Ascending aorta (tissue), 2 donors: ENCODE data around the gene BBS4. TPM values are rescaled to one million over a fixed set of nuclear protein-coding genes. Genes with fewer than 3 reads are reported as not detected.
"Not testable (repeated sequence)": the region's sequence is repeated elsewhere in the genome, so short reads cannot be mapped to it uniquely, and the experiment has no call there.

Experiments used
- DNase-seq, 2 donors: peaks; one replicate each; pipeline ENCODE4 v3.0.0-alpha.2; 2019; ENCODE audit warnings: low spot score in 2 of 2
- H3K27ac ChIP-seq, 2 donors: fragments of 200-600 bp; sonication (generic); one replicate each; pipeline ENCODE4 v1.5.1; 2016 to 2017; ENCODE audit warnings: mild to moderate bottlenecking in 1 of 2
- H3K27me3 ChIP-seq: fragments of 200-600 bp; sonication (generic); one replicate; pipeline ENCODE4 v1.5.1; 2017
- H3K36me3 ChIP-seq, 2 donors: fragments of 200-600 bp; sonication (generic); one replicate each; pipeline ENCODE4 v1.5.1; 2016
- H3K4me1 ChIP-seq, 2 donors: fragments of 200-600 bp; sonication (generic); one replicate each; pipeline ENCODE4 v1.5.1; 2016 to 2017; ENCODE audit warnings: mild to moderate bottlenecking in 1 of 2
- H3K4me3 ChIP-seq, 2 donors: fragments of 200-600 bp; sonication (generic); one replicate each; pipeline ENCODE4 v1.5.1; 2016 to 2017; ENCODE audit warnings: mild to moderate bottlenecking in 1 of 2
- H3K9me3 ChIP-seq, 2 donors: fragments of 200-600 bp; sonication (generic); one replicate each; pipeline ENCODE4 v1.5.1; 2016
- intact Hi-C: fragments of 100-400 bp; cut with DNase I; formaldehyde crosslinking; loops from one replicate; pipeline ENCODE4 v1.15.1; 2023
- total RNA-seq: library from RNA; depleted of rRNA; stranded (reverse); fragments of >200 nt; gene quantifications from one replicate; pipeline ENCODE4 v1.1.0, GENCODE V29; 2016
- TF ChIP-seq, protein P1 (sequence below), 3 experiments: fragments of 200-600 bp in 2 of 3; fragments of 450-650 bp in 1 of 3; sonication (generic) in 2 of 3; IDR thresholded peaks; one replicate each; pipeline ENCODE4 v1.5.1; 2016 to 2019; ENCODE audit warnings: antibody characterized with exemption in 3 of 3, mild to moderate bottlenecking in 1 of 3, moderate library complexity in 1 of 3

Gene BBS4
- total RNA-seq, 1 donor from 2014 or later, result 9.9 TPM

DNA sequence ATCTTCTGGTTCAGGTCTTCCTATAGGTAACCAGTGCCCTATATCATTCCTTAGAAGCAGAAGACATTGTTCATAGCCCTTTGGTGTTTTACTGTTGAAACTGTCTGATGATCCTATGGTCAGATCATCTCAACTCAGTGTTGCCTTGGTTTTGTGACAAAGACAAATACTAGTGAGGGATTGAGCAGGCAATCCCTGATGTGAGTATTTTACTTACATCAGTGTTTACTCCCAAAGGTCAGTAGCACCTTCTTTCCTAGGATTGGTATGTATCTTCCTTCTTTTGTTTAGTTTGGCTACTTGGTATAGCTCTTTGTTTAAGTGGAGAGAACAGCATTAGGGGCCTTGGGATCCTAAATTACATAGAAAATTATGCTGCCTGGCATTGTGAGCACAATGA is 41.1 kb downstream of the BBS4 start:
- Histone ChIP-seq H3K27ac (no peak overlapping the region), H3K4me1 (no peaks in the 10 kb centered on the region), H3K4me3 (no peak overlapping the region), H3K27me3 (no peaks in the 10 kb centered on the region), H3K9me3 (no peaks in the 10 kb centered on the region), H3K36me3 (peaks cover 2 to 30% of the 10 kb centered on the region in 2 donors)
- DNase-seq, result no peak
- TF ChIP-seq, protein P1, sequence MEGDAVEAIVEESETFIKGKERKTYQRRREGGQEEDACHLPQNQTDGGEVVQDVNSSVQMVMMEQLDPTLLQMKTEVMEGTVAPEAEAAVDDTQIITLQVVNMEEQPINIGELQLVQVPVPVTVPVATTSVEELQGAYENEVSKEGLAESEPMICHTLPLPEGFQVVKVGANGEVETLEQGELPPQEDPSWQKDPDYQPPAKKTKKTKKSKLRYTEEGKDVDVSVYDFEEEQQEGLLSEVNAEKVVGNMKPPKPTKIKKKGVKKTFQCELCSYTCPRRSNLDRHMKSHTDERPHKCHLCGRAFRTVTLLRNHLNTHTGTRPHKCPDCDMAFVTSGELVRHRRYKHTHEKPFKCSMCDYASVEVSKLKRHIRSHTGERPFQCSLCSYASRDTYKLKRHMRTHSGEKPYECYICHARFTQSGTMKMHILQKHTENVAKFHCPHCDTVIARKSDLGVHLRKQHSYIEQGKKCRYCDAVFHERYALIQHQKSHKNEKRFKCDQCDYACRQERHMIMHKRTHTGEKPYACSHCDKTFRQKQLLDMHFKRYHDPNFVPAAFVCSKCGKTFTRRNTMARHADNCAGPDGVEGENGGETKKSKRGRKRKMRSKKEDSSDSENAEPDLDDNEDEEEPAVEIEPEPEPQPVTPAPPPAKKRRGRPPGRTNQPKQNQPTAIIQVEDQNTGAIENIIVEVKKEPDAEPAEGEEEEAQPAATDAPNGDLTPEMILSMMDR (IDR thresholded peaks at IDR 0.05), result no peak
- intact Hi-C loops, result no loop called here

DNA sequence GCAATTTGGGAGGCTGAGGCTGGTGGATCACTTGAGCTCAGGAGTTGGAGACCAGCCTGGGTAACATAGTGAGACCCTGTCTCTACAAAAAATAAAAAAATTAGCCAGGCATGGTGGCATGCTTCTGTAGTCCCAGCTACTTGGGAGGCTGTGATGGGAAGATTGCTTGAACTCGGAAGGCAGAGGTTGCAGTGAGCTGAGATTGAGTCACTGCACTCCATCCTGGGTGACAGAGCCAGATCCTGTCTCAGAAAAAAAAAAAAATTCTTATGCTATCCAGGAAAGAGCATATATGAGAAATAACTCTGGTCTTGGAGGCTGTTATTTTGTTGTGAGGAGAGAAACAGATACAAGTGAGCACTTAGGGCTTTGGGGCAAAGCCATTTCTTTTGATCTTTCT is 42.2 kb downstream of the BBS4 start:
- H3K9me3 ChIP-seq, H3K27ac ChIP-seq, DNase-seq, H3K4me3 ChIP-seq, intact Hi-C loops, H3K27me3 ChIP-seq, H3K4me1 ChIP-seq: not testable (repeated sequence)
- H3K36me3 ChIP-seq, result peaks cover 2 to 37% of the 10 kb centered on the region in 2 donors

DNA sequence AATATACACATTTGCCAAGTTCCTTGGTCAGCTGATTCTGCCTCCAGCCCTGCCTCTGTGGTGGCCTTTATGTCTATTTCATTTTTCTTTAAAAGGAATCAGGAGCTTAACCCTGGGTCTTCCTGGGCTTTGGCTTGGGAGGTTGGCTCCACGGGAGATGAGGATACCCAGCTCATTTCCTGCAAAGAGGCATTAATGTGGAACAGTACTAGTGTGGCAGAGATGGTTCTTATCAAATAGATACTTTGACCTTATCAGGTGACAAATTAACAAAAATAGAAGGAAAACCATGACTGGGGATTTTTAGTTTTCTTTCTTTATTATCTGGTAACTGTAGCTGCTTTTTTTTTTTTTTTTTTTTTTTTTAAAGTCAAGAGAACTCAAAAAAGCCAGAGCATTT is 42.8 kb downstream of the BBS4 start:
- Histone ChIP-seq H3K9me3 (no peaks in the 10 kb centered on the region), H3K4me3 (no peak overlapping the region), H3K27me3 (no peaks in the 10 kb centered on the region), H3K27ac (no peak overlapping the region), H3K4me1 (no peaks in the 10 kb centered on the region), H3K36me3 (peaks cover 2 to 43% of the 10 kb centered on the region in 2 donors)
- intact Hi-C loops, result no loop called here
- TF ChIP-seq, protein P1 (IDR thresholded peaks at IDR 0.05), result no peak
- no peak for DNase-seq

DNA sequence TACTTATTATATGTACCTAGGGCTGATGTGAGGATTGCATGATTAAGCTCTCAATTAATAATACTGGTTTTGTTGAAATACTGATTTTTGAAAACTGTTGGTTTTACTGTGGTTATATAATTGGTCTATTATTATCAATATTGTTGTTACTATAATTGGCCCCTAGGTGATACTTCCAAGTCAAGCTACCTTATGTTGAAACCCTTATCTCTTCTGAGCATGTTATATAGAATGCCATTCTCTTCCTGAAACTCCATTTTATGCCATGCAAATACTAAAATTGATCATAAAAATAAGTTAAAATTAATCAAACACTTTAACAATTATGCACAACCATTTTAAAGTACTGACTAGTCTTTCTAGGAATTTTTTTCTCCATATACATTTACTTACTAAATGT is 46.1 kb downstream of the BBS4 start:
- no peak for DNase-seq
- Histone ChIP-seq H3K4me1 (no peaks in the 10 kb centered on the region), H3K27me3 (no peaks in the 10 kb centered on the region), H3K36me3 (peaks cover 19 to 52% of the 10 kb centered on the region in 2 donors), H3K9me3 (no peaks in the 10 kb centered on the region), H3K27ac (no peak overlapping the region), H3K4me3 (no peak overlapping the region)
- TF ChIP-seq, protein P1 (IDR thresholded peaks at IDR 0.05), result no peak
- intact Hi-C loops, result no loop called here

DNA sequence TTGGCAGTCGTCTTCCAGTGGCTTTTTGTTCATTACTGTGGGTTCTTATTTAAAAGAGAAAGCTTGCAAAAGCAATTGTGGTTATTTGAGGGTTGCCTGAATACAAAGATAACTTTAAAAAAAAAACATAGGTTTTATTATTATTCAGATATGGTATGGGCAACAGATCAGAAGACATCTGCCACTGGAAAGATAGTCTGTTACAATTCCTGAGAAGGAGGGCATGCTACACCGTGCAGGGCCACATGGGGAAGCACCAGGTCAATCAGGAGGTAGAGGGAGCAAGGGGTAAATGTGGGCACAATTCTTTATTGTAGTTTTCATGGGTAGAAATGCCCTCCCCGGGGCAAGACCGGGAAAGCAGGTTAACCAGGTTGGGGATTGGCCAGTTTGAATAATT is 46.5 kb downstream of the BBS4 start:
- Histone ChIP-seq H3K4me3 (no peak overlapping the region), H3K9me3 (no peaks in the 10 kb centered on the region), H3K27ac (no peak overlapping the region), H3K27me3 (no peaks in the 10 kb centered on the region), H3K36me3 (peaks cover 22 to 52% of the 10 kb centered on the region in 2 donors), H3K4me1 (no peaks in the 10 kb centered on the region)
- no peak for DNase-seq
- intact Hi-C loops, result no loop called here
- TF ChIP-seq, protein P1 (IDR thresholded peaks at IDR 0.05), result no peak

DNA sequence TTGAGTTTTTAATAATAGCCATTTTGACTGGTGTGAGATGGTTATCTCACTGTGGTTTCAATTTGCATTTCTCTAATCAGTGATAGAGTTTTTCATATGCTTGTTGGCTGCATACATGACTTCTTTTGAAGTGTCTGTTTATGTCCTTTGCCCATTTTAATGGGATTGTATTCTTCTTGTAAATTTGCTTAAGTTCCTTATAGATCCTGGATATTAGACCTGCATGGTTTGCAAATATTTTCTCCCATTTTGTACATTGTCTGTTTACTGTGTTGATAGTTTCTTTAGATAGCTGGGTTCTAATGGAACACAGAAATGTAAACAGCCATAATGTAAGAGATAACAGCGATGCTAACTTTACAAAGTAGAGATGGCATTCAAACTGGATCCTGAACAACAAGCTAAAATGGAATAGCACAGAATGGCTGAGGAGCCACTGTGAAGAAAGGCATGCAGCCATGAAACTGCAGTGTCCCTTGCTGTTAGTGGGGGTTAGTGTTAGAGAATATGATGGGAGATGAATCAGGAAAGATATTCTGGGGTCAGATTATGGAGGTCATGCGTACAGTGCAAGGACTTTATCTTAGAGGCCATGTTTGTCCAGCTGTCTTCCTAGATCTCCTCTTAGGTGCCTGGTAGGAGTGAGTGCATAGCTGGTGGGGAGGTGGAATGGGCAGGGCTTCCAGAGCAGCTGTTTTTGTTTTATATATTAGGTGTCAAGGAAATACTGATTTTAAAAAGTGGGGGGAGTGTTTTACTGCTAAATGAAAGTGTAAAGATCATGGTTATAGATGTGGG is 48.1 kb downstream of the BBS4 start:
- Histone ChIP-seq H3K9me3 (no peaks in the 10 kb centered on the region), H3K4me1 (no peaks in the 10 kb centered on the region), H3K4me3 (no peak overlapping the region), H3K27me3 (no peaks in the 10 kb centered on the region), H3K27ac (no peak overlapping the region), H3K36me3 (peaks cover 33 to 55% of the 10 kb centered on the region in 2 donors)
- TF ChIP-seq, protein P1 (IDR thresholded peaks at IDR 0.05), result no peak
- DNase-seq, result no peak
- intact Hi-C loops, result no loop called here
